ENCODE data around the gene OR10AD1.
"Not testable (repeated sequence)": the region's sequence is repeated elsewhere in the genome, so short reads cannot be mapped to it uniquely, and the experiment has no call there.

Gene OR10AD1, protein sequence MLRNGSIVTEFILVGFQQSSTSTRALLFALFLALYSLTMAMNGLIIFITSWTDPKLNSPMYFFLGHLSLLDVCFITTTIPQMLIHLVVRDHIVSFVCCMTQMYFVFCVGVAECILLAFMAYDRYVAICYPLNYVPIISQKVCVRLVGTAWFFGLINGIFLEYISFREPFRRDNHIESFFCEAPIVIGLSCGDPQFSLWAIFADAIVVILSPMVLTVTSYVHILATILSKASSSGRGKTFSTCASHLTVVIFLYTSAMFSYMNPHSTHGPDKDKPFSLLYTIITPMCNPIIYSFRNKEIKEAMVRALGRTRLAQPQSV

GRCh38 chr12:48203192-48203591 is at the start of gene OR10AD1:
OR10AD1 (minus strand) TSS chr12:48203292; CDS start chr12:48203292, 0 bp downstream.
- DNase-seq = no peak

DNA sequence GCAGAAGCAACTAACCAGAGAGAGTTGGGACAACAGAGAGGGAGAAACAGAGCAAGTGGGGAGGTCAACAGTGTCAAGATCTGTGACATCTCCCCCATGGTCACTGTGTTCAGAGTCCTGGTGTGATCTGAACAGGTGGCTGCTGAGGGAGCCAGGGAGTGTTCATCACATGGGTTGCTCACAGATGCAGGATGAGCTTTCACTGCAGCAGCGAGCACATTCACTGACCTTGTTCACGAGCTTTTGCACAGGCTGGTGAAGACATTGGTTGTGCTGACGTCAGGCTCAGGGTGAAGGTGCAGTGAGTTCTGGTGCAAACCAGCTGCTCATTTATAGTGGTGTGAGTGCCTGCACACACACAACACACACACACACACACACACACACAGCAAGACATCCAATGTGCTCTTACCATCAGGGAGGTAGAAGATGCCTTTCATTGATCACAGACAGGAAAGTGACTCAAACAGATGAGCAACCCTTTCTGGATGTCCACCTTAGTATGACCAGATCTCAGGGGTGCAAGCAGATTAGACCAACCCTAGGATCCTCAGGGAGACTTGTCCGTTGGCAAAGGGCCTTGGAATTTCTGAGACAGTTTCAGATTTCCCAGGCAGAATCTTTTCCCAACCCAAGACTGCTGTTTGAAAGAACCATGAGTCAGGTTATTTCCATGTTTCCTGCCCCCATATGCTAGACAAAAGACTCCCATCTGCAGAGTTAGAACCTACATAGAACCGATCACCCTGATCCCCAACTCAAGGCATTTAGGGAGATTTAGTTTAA is 44.3 kb upstream of the OR10AD1 start:
- no peak for DNase-seq

GRCh38 chr12:48237162-48237561 is 34.1 kb upstream of the OR10AD1 start:
- no peak for DNase-seq

GRCh38 chr12:48235796-48236333 is 32.8 kb upstream of the OR10AD1 start:
- DNase-seq = no peak

DNA sequence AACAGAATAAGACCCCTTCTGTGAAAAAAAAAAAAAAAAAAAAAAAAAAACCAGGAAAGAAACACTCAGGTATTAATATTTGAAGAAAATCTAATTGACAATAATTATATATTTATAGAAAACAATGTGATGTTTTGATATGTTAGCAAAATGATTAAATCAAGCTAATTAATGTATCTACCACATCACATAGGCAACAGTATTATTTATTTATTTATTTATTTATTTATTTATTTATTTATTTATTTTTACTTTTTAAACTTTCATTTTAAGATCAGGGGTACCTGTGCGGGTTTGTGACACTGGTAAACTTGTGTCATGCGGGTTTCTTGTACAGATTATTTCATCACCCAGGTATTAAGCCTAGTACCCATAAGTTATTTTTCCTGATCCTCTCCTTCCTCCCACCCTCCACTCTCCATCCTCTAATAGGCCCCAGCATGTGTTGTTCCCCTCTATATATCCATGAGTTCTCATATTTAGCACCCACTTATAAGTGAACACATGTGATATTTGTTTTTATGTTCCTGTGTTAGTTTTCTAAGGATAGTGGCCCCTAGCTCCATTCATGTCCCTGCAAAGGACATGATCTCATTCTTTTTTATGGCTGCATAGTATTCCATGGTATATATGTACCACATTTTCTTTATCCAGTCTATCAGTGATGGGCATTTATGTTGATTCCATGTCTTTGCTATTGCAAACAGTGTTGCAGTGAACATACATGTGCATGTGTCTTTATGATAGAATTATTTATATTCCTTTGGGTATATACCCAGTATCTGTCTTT is 28.3 kb upstream of the OR10AD1 start:
- DNase-seq = not testable (repeated sequence)

GRCh38 chr12:48224533-48224932 is 21.4 kb upstream of the OR10AD1 start:
- DNase-seq = not testable (repeated sequence)

- DNase-seq = no peak
Measured at GRCh38 chr12:48221645-48222044, 18.6 kb upstream of the OR10AD1 start.

DNA sequence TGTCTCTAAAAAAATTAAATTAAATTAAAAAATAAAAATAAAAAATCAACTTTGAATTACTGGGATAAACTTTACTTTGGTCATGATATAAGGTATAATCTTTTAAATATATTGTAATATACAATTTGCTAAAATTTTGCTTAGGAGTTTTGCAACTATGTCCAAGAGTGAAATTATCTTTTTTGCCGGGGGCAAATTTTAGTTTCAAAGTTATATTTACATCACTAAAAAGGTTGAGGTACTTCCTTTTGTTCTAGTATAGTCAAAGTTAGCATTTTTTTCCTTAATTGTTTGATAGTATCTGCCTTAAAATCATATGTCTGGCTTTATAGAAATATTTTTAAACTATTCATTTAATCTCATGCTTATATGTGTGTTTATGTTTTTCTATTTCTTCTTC is 17.6 kb upstream of the OR10AD1 start:
- no peak for DNase-seq

GRCh38 chr12:48219631-48220030 is 16.5 kb upstream of the OR10AD1 start:
- DNase-seq = no peak

DNA sequence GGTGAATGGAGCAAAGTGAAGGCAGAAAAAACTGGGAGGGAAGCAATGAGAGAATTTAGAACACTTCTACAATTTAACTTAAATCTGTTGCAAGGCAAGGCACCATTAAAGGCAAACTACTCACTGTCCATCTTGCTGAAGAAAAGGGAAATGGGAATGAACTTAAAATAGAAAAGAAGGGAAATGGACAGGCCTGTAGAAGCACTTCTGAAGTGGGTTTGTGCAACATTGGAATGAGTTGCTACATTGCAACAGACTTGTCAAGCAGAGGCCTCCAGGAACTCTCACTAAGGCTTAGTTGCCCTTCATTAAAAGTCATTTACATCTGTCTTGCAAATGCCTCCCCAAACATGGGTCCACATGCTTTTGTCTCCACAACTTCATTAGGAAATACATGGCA is 13.7 kb upstream of the OR10AD1 start:
- peak; percentile 63 to 86 (median 85) for DNase-seq

- DNase-seq = not testable (repeated sequence)
Measured at GRCh38 chr12:48209495-48209894, 6.4 kb upstream of the OR10AD1 start.

- DNase-seq = no peak
Measured at GRCh38 chr12:48202766-48203165, 326 bp downstream of the OR10AD1 start.

DNA sequence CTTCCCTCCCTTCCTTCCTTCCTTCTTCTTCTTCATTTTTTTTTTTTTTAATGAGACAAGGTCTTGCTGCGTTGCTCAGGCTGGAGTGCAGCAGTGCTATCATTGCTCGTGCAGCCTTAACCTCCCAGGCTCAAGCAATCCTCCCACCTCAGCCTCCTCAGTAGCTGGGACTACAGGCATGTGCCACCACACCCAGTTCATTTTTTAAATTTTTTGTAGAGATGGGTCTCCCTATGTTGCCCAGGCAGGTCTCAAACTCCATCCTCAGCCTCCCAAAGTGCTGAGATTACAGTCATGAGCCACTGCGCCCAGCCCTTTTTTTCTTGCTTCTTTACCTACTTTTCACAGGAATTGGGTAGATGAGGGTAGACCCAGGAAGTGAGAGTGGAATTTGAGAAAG is 1.6 kb downstream of the OR10AD1 start:
- DNase-seq = no peak

GRCh38 chr12:48201091-48201490 is 2.0 kb downstream of the OR10AD1 start:
- peak in 1 of 3 donors; percentile 11 for DNase-seq

DNA sequence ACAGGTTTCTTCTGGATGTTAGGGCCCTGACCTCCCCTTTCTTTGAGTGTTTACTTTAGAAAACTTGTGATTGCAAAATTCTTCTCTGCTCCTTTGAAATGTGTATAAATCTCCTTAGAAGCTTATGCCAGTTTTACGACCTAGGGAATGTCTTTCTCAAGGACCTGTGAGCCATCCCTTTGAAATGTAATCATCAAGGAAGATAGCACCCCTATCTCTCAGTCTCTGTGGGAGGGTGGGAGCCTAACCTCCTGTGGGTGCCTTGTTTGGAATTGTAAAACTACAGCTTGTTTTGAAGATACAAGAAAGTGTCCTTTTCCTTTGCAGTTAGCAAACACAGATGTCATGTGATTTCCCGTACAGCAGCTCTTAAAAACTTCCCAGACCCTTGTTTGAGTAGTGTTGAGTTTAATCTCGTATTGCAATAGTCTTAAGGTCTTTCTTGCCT is 3.3 kb downstream of the OR10AD1 start:
- DNase-seq = peak; percentile 51 to 85 (median 54)

- peak in 1 of 3 donors; percentile 13 for DNase-seq
Measured at GRCh38 chr12:48198985-48199384, 4.1 kb downstream of the OR10AD1 start.

- DNase-seq = peak; percentile 19 to 51 (median 35)
Measured at GRCh38 chr12:48198672-48198971, 4.5 kb downstream of the OR10AD1 start.

DNA sequence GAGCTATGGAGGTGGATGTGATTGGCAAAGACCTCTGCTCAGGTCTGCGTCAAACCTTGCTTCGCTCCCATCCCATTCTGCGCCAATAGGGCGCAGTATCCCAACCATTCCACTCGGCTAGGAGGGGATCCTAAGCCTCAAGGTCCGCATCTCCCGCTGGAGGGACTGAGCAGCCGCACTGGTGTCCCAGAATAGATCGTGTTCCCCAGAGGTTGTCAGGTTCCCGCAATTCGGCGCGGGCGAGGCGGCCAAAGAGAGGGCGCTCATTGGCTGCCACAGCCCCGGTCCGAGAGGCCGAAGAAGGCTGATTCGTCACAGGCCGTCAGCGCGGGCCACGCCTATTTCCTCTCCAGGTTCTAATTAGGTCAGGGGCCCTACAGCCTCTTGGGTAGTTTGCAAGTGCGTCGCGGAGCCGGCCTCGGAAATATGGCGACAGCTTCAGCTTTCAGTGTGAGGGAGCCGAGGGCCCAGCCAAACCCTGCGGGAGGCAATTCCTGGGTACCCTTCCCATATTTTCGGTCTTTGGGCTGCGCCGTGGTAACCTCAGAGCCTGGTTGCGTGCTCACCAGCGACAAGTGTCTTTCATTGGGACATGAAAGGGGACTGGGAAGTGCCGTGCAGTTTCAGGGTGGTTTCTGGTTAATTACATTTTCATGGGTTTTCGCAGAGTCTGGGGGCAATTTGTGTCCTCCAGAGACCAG is 5.0 kb downstream of the OR10AD1 start:
- peak; percentile 97 to 99 (median 98) for DNase-seq

DNA sequence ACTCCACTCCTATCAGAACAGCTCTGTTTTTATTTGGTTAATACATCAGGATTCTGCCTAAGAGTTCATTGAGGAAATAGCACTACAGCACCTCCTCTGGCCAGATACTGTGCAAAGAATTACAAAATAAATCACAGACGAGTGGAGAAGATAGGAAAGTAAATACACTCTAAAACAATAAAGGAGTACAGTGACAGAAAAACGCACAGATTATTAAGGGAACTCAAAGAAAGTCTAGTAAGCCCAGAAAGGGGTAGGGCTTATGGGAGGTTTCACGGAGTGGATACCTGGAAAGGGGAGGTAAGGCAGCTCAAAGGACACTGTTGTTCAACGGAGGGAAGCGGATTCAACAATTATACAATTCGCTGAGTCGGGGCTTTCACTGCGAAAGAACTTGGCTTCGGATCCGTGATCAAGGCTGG is 5.5 kb downstream of the OR10AD1 start:
- peak; percentile 52 to 66 (median 65) for DNase-seq

- DNase-seq = no peak
Measured at GRCh38 chr12:48194799-48195201, 8.3 kb downstream of the OR10AD1 start.

DNA sequence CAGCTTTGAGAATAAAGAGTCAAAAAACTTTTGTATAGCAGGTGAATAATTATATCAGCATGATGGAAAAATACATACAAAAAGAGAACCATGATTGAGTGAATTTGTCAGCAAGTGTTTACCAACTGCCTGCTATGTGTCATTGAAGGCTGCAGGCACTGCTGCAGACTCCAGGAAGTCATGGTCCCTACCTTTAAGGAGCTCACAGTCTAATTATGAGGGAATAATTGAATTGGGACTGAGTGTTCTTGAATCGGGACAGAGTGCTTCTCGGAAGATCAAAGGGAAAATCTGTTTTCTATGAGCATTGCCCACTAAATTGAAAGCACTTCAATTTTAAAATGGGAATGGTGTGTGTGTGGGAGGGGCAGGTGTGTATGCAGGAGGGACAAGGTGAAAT is 9.5 kb downstream of the OR10AD1 start:
- no peak for DNase-seq

DNA sequence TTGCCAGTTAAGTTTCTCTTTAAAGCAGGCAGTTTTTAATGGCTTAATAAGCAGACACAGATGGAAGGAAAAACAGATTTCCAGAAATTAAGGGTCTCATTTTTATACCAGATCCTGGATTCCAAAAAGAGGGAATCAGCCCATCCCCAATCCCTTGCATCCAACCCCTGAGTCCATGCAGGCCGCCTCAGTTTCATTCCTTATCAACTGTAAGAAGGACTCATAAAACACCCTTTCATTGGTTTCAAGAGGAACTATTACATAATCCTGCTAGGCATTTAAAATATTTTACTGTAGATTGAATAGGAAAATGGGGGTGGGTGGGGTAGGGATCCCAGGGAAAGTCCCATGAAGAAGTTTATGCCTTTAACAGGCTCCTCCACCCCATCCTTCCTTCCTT is 10.2 kb downstream of the OR10AD1 start:
- DNase-seq = no peak
